Neural crest cell (in vitro differentiated cells): Measurements from ENCODE around the gene SLC7A6OS. TPM values are rescaled to one million over a fixed set of nuclear protein-coding genes. Genes with fewer than 3 reads are reported as not detected.
"Not testable (repeated sequence)": the region's sequence is repeated elsewhere in the genome, so short reads cannot be mapped to it uniquely, and the experiment has no call there.

Source experiments
- DNase-seq: peaks from one replicate; pipeline ENCODE4 v3.0.0; 2021; ENCODE audit warnings: low read depth, mixed read lengths, low spot score
- H3K27ac Mint-ChIP-seq: one replicate; pipeline ENCODE4 v1.8.0; 2021; ENCODE audit warnings: mild to moderate bottlenecking, mixed read lengths; ENCODE audit not compliant: unreplicated experiment
- H3K27me3 Mint-ChIP-seq: 2 replicates; pipeline ENCODE4 v1.8.0; 2021; ENCODE audit warnings: low read depth, mild to moderate bottlenecking, mixed read lengths
- H3K36me3 Mint-ChIP-seq: 2 replicates; pipeline ENCODE4 v1.8.0; 2021; ENCODE audit warnings: low read depth, mild to moderate bottlenecking, mixed read lengths
- H3K4me1 Mint-ChIP-seq: 2 replicates; pipeline ENCODE4 v1.8.0; 2021; ENCODE audit warnings: mixed read lengths
- H3K4me3 Mint-ChIP-seq: one replicate; pipeline ENCODE4 v1.8.0; 2021; ENCODE audit warnings: mild to moderate bottlenecking, mixed read lengths
- H3K9me3 Mint-ChIP-seq: 2 replicates; pipeline ENCODE4 v1.8.0; 2021; ENCODE audit warnings: mixed read lengths
- total RNA-seq: library from RNA; stranded (reverse); gene quantifications from 2 replicates; pipeline ENCODE4 v1.2.1, GENCODE V29; 2021
- TF ChIP-seq, protein P1 (sequence below): fragments of 200-600 bp; sonication (generic); conservative IDR thresholded peaks from 2 replicates; pipeline ENCODE4 v1.5.0; 2021; ENCODE audit warnings: antibody characterized with exemption, mild to moderate bottlenecking

SLC7A6OS gene
- total RNA-seq, 1 donor from 2014 or later = 23.8 TPM

DNA sequence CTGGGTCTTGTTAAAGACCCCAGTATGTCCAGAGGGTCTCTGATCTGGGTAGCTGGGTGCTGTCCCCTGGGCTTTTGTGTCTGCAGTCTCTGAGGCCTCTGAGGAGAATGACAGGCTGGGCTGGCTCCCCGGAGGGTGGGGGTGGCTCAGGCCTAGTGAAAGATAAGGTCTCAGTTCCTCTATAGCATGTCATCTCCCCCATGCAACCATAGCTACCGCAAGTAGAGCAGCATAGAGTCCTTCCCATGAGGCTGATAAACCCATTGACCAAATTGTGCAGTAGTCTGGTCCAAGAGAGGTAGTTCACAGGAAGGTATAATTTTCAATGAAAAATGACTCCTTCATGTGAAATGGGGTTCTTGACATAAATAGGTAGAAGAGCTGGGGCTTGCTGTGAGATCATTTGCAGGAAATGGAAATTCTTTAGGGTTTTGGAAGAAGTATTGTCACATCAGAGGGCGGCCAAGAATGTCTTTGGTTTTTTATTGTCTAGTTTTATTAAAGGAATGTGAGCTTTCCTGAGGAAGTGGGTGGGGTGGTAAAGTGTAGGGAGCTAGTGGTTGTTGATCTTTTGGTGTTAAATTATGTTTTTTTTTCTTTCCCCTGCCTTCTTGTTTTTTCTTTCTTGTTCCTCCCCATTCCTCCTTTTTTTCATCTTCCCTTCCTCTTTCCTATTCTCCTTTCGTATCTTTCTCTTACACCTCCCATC, 21.0 kb downstream of the SLC7A6OS start:
- no peaks in the 10 kb centered on the region for H3K9me3 Mint-ChIP-seq
- H3K27ac Mint-ChIP-seq = no peak overlapping the region
- no peaks in the 10 kb centered on the region for H3K4me1 Mint-ChIP-seq
- no peak overlapping the region for H3K4me3 Mint-ChIP-seq
- H3K36me3 Mint-ChIP-seq = peaks cover 10% of the 10 kb centered on the region
- no peaks in the 10 kb centered on the region for H3K27me3 Mint-ChIP-seq
- no peak for DNase-seq
- TF ChIP-seq, protein P1, sequence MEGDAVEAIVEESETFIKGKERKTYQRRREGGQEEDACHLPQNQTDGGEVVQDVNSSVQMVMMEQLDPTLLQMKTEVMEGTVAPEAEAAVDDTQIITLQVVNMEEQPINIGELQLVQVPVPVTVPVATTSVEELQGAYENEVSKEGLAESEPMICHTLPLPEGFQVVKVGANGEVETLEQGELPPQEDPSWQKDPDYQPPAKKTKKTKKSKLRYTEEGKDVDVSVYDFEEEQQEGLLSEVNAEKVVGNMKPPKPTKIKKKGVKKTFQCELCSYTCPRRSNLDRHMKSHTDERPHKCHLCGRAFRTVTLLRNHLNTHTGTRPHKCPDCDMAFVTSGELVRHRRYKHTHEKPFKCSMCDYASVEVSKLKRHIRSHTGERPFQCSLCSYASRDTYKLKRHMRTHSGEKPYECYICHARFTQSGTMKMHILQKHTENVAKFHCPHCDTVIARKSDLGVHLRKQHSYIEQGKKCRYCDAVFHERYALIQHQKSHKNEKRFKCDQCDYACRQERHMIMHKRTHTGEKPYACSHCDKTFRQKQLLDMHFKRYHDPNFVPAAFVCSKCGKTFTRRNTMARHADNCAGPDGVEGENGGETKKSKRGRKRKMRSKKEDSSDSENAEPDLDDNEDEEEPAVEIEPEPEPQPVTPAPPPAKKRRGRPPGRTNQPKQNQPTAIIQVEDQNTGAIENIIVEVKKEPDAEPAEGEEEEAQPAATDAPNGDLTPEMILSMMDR = no peak

DNA sequence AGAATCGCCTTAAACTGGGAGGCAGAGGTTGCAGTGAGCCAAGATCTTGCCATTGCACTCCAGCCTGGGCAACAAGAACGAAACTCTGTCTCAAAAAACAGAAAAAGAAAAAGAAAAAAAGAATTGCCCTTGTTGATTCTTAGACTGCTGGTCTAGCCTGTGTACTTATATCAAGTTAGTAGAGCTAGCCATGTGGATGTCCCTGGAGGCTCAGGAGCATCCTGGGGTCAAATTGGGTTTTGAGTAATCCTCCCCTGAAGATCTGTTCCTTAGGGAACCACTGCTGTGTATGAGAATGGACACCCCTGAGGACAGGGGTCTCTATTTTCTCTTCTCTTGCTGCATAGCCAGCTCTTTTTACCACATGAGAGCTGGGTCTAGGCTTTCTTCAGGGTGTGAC, 21.5 kb downstream of the SLC7A6OS start:
- TF ChIP-seq, protein P1 = no peak
- H3K9me3 Mint-ChIP-seq = no peaks in the 10 kb centered on the region

DNA sequence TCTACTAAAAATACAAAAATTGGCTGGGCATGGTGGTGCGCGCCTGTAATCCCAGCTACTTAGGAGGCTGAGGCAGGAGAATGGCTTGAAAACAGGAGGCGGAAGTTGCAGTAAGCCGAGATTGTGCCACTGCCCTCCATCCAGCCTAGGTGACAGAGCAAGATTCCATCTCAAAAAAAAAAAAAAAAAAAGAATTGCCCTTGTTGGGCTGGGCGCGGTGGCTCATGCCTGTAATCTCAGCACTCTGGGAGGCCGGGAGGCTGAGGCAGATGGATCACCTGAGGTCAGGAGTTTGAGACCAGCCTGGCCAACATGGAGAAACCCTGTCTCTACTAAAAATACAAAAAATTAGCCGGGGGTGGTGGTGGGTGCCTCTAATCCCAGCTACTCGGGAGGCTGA, 21.9 kb downstream of the SLC7A6OS start:
- not testable (repeated sequence) for H3K9me3 Mint-ChIP-seq, DNase-seq, H3K27ac Mint-ChIP-seq, H3K4me3 Mint-ChIP-seq, H3K4me1 Mint-ChIP-seq, H3K27me3 Mint-ChIP-seq
- peaks cover 10% of the 10 kb centered on the region for H3K36me3 Mint-ChIP-seq

More for the DNA sequence above, 21.5 kb downstream of the SLC7A6OS start:
- Mint-ChIP-seq H3K4me3 (no peak overlapping the region), H3K27me3 (no peaks in the 10 kb centered on the region), H3K27ac (no peak overlapping the region), H3K4me1 (no peaks in the 10 kb centered on the region), H3K36me3 (peaks cover 10% of the 10 kb centered on the region)
- DNase-seq = no peak

DNA sequence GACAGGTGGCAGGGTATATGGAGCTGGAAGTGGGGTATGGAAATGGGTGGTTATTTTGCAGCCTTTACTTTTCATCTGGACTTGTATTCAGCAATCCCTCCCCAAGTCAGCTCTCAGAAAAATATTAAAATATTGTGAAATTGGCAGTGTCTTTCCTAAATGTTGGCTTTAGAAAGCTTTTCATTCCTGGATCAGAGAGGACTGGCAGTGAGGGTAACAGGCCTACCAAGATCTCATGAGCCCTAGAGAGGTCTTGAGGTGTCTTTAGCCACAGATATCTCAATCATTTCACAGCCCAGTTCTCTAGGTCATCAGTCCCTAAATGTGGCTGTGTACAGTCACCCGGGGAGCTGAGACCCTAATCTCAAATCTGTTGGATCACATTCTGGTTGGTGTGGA, 22.5 kb downstream of the SLC7A6OS start:
- Mint-ChIP-seq H3K27ac (no peak overlapping the region), H3K4me1 (no peaks in the 10 kb centered on the region)
- TF ChIP-seq, protein P1 = no peak

DNA sequence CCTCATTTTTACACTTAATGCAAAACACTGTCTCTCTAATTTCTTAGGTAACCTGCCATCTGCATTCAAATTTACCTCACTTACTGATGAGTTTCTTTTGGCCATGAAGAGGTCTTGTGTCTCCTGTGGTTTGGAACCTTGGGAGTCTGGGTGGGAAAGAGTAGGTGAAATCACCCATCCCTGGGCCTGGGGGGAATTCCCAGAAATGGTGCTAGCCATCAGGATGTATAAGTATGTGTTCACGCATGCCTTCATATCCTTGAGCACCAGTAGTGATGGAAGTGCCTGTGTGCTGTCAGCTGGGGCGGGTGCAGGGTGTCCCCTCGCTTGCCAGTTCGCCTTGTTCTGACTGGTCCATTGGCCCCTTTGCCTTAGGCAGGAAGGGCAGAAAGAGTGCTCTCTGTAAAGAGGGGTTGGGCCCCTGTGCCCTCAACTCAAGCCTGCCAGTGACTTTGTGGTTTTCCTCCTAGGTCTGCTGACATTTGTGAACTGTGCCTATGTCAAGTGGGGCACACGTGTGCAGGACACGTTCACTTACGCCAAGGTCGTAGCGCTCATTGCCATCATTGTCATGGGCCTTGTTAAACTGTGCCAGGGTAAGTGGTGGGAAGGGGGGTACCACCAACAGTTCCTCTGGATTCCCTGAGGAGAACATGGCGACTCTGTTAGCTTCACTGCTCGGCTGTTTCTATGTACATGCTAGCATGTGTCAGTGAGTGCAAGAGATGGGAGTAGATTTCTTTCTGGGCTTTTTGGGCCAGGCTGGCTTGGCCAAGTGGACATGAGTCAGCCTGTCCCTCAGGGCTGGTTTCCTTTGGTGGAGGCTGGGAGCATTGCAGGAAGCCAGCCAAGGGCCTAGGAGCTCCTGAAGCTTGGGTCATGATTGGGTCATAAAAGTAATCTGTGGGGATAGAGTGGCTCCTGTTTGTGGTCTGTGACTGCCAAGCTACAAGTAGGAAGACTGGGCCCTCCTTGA, 23.2 kb downstream of the SLC7A6OS start:
- H3K27me3 Mint-ChIP-seq = no peaks in the 10 kb centered on the region
- peak overlapping the region; percentile 55 for H3K27ac Mint-ChIP-seq
- peaks cover 10% of the 10 kb centered on the region for H3K36me3 Mint-ChIP-seq
- no peak overlapping the region for H3K4me3 Mint-ChIP-seq
- H3K4me1 Mint-ChIP-seq = no peaks in the 10 kb centered on the region
- no peak for DNase-seq
- H3K9me3 Mint-ChIP-seq = no peaks in the 10 kb centered on the region
- TF ChIP-seq, protein P1 = no peak

More for the DNA sequence above, 22.5 kb downstream of the SLC7A6OS start:
- no peak for DNase-seq
- no peak overlapping the region for H3K4me3 Mint-ChIP-seq
- peaks cover 10% of the 10 kb centered on the region for H3K36me3 Mint-ChIP-seq
- no peaks in the 10 kb centered on the region for H3K9me3 Mint-ChIP-seq
- H3K27me3 Mint-ChIP-seq = no peaks in the 10 kb centered on the region
